DMS53 (cell line): Measurements from ENCODE around the gene RARA.
"Not testable (repeated sequence)": the region's sequence is repeated elsewhere in the genome, so short reads cannot be mapped to it uniquely, and the experiment has no call there.

ENCODE experiments used
- DNase-seq: peaks from one replicate; lab custom pipeline; 2025; lab: John Stamatoyannopoulos, UW

The RARA gene

GRCh38 chr17:40298726-40299125 is 10.3 kb upstream of the RARA start:
- no peak for DNase-seq

DNA sequence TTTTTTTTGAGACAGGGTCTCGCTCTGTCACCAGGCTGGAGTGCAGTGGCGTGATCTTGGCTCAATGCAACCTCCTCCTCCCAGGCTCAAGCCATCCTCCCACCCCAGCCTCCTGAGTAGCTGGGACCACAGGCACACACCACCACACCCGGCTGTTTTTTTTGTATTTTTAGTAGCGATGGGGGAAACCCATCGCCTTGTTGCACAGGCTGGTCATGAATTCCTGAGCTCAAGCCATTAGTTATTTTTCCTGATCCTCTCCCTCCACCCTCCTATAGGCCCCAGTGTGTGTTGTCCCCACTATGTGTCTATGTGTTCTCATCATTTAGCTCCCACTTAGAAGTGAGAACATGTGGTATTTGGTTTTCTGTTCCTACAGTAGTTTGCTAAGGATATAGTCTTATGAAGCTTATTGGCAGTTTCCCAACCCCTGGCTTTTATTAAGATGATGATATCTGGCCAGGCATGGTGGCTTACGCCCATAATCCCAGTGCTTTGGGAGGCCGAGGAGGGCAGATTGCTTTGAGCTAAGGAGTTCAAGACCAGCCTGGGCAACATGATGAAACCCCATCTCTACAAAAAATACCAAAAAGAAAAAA is 9.7 kb upstream of the RARA start:
- not testable (repeated sequence) for DNase-seq

DNA sequence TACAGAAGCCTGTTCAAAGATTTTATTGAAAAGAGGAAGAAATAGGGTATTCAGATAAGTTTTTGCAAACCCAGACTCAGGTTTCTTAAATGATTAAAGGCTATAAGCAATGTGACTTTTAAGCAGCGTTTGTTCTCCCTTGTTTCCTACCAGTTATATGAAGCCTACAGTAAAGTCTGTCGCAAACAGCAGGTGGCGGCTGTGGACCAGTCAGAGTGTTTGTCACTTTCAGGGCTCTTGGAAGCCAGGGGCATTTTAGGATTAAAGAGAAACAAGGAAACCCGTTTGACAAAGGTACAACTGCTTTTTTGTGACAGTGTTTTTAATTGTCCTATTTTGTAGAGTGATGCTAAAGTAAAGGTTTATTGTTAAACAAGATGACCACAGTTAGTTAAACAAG is 7.7 kb upstream of the RARA start:
- DNase-seq, result peak; percentile 38

DNA sequence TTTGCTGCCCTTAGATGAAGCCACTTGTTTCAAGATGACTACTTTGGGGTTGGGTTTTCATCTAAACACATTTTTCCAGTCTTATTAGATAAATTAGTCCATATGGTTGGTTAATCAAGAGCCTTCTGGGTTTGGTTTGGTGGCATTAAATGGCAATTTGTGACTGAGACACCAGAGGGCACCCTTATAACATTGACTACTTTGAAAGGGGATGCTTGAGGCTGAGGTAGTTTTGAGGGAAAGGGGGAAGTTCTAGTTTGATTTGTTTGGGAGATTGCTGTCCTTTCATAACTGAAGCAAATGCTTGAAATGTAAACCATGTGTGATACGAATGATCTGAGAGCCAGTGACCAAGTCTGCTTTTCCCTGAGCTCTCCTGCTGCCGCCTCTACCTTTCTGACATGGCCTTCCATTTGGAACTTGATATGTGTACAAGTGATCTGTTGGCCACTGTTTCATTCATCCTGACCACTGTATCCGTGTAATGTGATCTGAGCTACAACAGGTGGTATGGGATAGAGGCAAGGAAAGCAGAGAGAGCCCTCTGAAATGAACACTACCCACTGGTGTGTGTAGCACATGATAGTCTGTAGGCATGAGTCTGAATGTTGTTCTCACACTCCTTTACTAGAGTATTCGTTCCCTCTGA is 5.8 kb upstream of the RARA start:
- DNase-seq, result peak; percentile 67

GRCh38 chr17:40303708-40304551 is 5.0 kb upstream of the RARA start:
- DNase-seq, result no peak

DNA sequence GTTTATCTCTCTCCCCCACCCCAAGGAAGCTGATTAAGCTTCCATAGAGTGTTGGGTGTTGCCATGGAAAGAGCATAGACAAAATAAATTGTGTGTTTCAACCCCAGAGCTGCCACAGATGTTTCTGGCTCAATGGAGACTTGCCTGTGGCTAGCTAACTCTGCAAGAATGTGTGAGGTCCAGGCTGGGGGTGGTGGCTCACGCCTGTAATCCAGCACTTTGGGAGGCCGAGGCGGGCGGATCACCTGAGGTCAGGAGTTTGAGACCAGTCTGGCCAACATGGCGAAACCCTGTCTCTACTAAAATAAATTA is 4.5 kb upstream of the RARA start:
- DNase-seq, result not testable (repeated sequence)

- DNase-seq, result not testable (repeated sequence)
Measured at GRCh38 chr17:40304866-40305265, 4.1 kb upstream of the RARA start.

DNA sequence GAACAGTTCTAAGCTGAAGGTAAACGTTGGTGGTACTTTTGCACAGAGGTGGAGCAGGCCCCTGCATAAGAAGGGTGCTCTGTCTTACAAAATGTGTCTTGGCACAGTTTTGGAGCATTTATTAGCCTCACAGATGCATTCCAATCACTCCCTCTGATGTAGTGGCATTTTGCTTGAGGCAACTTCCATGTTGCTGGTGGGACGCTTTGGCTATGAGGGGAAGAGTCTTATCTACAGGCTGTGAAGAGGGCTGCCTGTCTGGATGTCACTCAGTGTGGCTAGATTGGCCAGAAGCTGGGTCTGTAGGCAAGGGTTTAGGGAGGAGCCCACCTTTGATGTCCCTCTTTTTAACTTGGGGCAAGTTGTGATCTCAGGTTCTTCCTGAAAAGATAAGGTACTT is 2.6 kb upstream of the RARA start:
- no peak for DNase-seq

GRCh38 chr17:40307001-40307730 is 1.8 kb upstream of the RARA start:
- DNase-seq, result peak; percentile 45

DNA sequence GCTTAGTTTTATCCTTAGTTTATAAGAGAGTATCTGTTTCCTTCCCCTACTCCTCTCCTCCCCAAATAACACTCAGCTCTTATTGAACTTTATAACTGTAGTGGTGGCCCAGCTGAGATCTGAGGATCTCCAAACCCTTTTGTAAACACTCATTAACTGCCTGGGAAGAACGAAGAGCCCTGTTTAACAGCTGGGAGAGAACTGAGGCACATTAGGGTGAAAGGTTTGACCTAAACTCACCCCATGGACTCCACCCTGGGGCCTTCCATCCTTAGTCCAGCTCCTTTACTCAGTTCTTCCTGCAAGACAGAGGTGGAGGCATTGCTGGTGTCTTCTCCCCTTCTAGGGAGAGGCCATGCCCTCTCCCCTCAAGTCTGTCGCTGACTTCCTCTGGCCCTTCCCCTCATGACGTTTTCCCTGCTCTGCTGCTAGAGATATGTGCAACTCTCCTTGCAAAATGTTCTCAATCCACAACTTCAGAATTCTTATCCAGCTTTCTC is 1.2 kb upstream of the RARA start:
- DNase-seq, result peak; percentile 45

- DNase-seq, result no peak
Measured at GRCh38 chr17:40309949-40310510, 1.1 kb downstream of the RARA start.

DNA sequence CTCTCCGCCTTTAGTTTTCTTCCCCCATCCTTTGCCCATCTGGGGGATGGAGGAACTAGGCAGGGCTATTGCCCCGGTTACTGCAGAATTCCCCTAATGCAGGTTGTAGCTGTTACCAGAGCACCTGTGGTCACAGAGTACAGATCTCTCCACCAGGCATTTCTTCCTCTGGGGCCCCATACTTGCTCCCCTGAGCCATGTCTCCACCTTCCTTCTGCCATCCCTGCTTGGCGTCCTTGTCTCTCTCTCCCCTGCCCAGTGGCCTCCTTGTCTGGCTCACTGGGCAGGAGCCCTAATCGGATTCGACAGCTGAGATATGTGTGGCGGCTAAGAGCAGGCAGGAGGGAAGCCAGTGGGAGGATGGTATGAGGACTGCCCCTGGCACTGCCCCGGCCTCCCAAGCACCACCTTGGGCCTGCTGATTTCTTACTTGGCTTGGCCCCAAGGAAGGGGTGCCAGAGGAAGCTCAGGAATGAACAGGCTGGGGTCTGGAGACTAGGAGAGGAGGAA is 2.0 kb downstream of the RARA start:
- no peak for DNase-seq

- DNase-seq, result no peak
Measured at GRCh38 chr17:40311575-40311974, 2.6 kb downstream of the RARA start.

- DNase-seq, result no peak
Measured at GRCh38 chr17:40312131-40312731, 3.3 kb downstream of the RARA start.

DNA sequence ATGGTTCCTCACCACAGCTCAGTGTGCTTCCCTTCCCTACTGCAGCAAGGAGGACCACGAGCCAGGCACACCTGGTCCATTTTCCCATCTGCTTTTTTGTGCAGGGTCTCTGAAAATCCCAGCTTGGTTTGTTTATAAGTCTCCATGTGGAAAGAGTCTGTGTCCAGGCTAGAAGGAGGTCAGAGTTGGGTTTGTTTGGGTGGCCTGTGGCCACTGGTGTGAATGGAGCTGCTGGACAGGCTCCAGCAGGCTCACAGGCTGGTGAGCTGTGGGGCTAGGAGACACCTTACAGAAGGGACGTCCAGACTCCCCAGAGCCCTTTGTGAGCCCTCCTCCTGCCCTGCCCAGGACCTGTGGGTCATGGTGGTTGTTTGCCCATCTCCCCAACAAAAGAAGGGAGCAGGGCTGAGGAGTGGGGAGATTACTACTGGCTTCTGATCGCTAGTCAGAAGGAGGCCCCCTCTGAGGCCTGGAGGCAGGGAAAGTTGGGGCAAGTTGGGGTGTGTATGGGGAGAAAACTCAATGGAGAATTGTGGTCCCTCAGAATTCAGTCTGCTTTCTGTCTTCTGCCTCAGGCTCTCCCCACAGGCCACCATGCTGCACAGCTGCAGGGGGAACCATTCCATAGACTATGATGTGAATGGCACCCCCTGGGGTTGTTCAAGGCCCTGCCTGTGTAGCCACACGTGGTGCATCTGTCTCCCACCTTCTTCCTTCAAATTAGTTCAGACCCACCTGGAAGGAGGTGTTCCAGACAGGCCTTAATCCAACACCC is 4.1 kb downstream of the RARA start:
- DNase-seq, result no peak

DNA sequence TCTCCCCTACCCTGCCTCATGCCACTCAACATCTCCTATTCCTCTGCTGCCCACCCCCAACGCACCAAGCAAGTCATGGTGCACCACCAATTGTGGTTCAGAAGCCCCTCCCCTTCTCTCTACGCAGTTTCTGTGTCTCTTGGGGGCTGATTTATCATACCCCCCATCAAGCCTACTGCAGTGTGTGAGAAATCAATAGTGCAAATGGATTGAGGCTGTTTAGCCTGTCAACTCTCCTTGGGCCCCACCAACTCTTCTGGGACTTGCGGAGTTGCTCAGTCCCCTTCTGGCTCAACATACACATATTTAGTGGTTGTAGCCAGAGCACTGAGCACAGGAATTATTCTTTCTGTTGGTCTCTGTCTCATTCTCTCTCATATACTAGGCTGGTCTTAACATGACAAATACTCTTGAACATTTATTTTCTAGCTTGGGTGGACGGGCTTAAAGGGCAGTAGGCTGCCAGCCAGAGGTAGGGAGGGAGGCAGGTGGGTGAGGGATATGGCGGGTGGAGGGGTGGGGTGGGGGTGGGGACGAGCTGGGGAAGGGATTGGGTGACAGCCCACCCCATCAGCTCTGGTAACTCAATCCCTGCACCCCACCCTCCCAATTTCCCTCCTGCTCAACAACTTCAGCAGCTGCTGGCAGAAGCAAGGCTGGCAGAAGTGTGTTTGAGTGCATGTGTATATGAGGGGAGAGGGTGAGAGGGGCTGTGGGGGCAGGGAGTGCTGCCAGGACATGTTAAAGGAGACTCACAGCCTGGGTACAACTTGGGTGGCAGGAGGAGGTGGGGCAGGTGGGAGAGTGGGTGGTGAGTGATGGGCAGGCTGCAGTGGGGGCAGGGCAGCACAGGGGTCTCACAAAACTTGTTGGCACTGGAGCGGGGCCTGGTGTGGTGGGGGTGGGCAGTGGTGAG is 4.9 kb downstream of the RARA start:
- DNase-seq, result peak; percentile 41

GRCh38 chr17:40314584-40314956 is 5.6 kb downstream of the RARA start:
- peak; percentile 98 for DNase-seq

- DNase-seq, result no peak
Measured at GRCh38 chr17:40315206-40315605, 6.2 kb downstream of the RARA start.

DNA sequence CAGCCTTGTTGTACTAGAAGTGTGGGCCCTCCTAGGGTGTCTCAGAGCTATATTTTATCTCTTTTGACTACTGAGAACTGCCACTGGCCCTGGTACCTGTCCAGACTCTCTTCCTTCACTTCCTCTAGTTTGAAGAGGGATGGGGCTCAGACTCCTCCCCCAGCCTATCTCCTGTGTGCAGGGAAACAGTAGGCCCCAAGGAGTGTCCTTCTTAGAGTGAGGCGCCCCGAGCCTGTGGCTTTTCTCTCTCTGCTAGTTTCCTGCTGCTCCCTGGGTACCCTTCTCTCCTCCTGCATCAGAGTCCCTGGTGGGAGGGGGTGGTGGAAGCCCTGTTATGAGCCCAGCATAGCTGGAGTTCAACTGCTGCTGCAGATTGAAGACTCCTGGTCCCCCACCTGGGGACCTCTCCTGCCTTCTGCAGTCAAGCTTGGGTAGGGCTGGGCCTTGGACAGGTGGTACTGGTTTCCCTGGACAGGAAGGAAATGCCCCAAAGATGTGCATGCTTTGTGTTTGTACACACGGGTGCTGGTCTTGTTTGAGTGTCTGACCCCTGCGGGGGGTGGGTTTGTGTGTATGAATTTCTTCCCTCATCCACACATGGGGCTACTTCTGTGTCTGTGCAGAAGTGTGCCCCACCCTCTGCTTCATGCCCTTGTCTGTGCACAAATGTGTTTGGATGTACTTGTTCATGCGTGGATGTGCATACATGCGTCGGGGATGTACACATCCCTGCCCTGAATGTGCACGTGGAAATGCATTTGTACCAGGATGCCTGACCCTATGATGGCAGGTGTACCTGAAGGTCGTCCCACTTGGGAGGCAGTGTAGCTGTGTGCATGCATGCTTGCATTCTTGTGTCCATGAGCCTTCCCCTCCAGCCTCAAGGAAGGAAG is 6.9 kb downstream of the RARA start:
- peak; percentile 58 for DNase-seq
